Activated naive CD4-positive, alpha-beta T cell treated with anti-CD3 and anti-CD28 coated beads, Interleukin-2, amount 50 U/mL, for 24 hours (primary cell): Measurements from ENCODE around the gene FGD5.

Experiments
- H3K27ac Mint-ChIP-seq: one replicate; pipeline ENCODE4 v1.8.0; 2021; ENCODE audit warnings: mild to moderate bottlenecking, mixed read lengths
- H3K27me3 Mint-ChIP-seq: one replicate; pipeline ENCODE4 v1.8.0; 2021; ENCODE audit warnings: mixed read lengths
- H3K36me3 Mint-ChIP-seq: one replicate; pipeline ENCODE4 v1.8.0; 2021; ENCODE audit warnings: mixed read lengths
- H3K4me1 Mint-ChIP-seq: one replicate; pipeline ENCODE4 v1.8.0; 2021; ENCODE audit warnings: mixed read lengths
- H3K4me3 Mint-ChIP-seq: one replicate; pipeline ENCODE4 v1.8.0; 2021; ENCODE audit warnings: mild to moderate bottlenecking, mixed read lengths
- H3K9me3 Mint-ChIP-seq: one replicate; pipeline ENCODE4 v1.8.0; 2021; ENCODE audit warnings: mixed read lengths

The FGD5 gene

DNA sequence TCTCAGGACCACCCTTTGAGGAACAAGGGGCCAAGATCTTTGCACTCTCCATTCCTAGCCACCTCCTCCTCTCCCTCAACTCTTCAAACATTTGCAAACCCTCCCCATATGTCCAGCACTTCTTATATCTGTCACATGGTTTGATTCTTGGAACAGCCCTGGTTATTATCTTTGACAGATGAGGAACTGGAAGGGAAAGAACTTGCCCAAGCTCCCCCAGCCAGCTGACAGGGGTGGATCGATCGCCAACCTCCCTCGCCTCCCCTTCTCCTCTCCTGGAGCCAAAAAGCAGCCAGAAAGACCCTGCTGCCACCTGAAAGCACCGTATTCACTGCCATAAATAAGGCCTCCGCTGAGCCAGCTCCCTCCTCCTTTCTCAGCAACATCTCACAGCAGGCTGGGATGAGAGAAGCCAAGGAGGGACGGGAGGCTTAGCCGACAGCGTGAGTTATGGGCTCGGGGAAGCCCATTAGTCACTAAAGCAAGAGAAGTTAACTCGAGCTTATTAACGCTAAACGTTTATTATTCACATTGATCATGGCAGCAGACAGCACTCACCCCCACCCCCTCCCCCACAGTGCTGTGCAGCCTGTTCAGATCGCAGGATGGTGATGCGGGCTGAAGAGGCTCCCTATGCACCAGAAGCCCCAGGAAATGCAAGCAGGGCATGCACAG, 22.2 kb upstream of the FGD5 start:
- H3K9me3 Mint-ChIP-seq, result peaks cover 5% of the 10 kb centered on the region
- no peak overlapping the region for H3K27ac Mint-ChIP-seq
- H3K4me1 Mint-ChIP-seq, result no peaks in the 10 kb centered on the region
- H3K4me3 Mint-ChIP-seq, result no peak overlapping the region
- H3K36me3 Mint-ChIP-seq, result no peaks in the 10 kb centered on the region
- H3K27me3 Mint-ChIP-seq, result no peaks in the 10 kb centered on the region

GRCh38 chr3:14797731-14798130, 21.0 kb upstream of the FGD5 start:
- peaks cover 5% of the 10 kb centered on the region for H3K9me3 Mint-ChIP-seq
- no peak overlapping the region for H3K4me3 Mint-ChIP-seq
- no peaks in the 10 kb centered on the region for H3K4me1 Mint-ChIP-seq
- H3K36me3 Mint-ChIP-seq, result no peaks in the 10 kb centered on the region
- H3K27ac Mint-ChIP-seq, result no peak overlapping the region
- H3K27me3 Mint-ChIP-seq, result no peaks in the 10 kb centered on the region

DNA sequence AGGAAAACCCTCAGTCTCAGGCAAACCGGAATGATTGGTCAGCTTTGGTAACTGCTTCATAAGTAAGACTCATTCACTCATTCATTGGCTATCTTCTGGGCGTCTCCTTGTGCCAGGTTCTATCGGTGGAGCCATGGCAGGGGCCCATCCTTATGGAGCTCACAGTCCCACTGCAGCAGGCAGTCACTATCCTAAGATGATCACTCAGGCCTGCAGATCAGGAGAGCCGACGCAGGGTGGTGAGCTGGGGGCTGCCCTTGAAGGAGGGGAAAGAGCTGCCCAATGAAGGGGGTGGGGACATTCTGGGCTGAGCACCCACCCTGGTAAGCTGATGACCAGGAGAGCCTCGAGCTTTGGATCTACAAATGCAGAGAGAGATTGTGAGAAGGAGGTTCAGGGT, 20.5 kb upstream of the FGD5 start:
- peaks cover 5% of the 10 kb centered on the region for H3K9me3 Mint-ChIP-seq
- no peak overlapping the region for H3K4me3 Mint-ChIP-seq
- no peaks in the 10 kb centered on the region for H3K36me3 Mint-ChIP-seq
- peaks cover 3% of the 10 kb centered on the region for H3K4me1 Mint-ChIP-seq
- H3K27me3 Mint-ChIP-seq, result no peaks in the 10 kb centered on the region
- no peak overlapping the region for H3K27ac Mint-ChIP-seq

DNA sequence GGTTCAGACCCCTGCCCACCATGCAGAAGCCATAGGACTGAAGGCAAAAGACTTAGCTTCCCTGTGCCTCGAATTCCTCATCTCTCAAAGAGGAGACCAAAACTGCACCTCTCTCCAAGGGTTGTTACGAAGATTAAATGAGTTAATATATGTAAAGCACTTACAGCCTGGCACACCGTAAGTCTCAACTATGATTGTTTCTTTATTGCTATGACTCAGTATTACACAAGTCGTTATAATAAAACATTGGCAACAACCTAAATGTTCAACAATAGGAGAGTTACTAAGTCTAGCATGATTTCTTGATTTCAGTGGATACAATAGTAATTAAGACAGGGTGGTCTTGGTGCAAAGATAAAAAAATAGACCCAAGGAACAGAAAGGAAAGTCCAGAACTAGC, 19.6 kb upstream of the FGD5 start:
- no peak overlapping the region for H3K4me3 Mint-ChIP-seq
- H3K27me3 Mint-ChIP-seq, result no peaks in the 10 kb centered on the region
- peaks cover 5% of the 10 kb centered on the region for H3K9me3 Mint-ChIP-seq
- no peaks in the 10 kb centered on the region for H3K36me3 Mint-ChIP-seq
- H3K27ac Mint-ChIP-seq, result no peak overlapping the region
- peaks cover 10% of the 10 kb centered on the region for H3K4me1 Mint-ChIP-seq

- no peaks in the 10 kb centered on the region for H3K36me3 Mint-ChIP-seq
- no peak overlapping the region for H3K27ac Mint-ChIP-seq
- peaks cover 17% of the 10 kb centered on the region for H3K4me1 Mint-ChIP-seq
- peaks cover 5% of the 10 kb centered on the region for H3K9me3 Mint-ChIP-seq
- H3K27me3 Mint-ChIP-seq, result peaks cover 3% of the 10 kb centered on the region
- H3K4me3 Mint-ChIP-seq, result no peak overlapping the region
These were observed 17.7 kb upstream of the FGD5 start for GRCh38 chr3:14801031-14801430.

GRCh38 chr3:14801668-14802380, 16.9 kb upstream of the FGD5 start:
- Mint-ChIP-seq H3K4me3 (no peak overlapping the region), H3K4me1 (peaks cover 17% of the 10 kb centered on the region), H3K27me3 (peaks cover 3% of the 10 kb centered on the region), H3K36me3 (no peaks in the 10 kb centered on the region), H3K9me3 (peaks cover 5% of the 10 kb centered on the region), H3K27ac (no peak overlapping the region)

- Mint-ChIP-seq H3K27me3 (peaks cover 3% of the 10 kb centered on the region), H3K9me3 (peaks cover 5% of the 10 kb centered on the region), H3K27ac (no peak overlapping the region), H3K4me1 (peaks cover 17% of the 10 kb centered on the region), H3K36me3 (no peaks in the 10 kb centered on the region), H3K4me3 (no peak overlapping the region)
These were observed 16.4 kb upstream of the FGD5 start for GRCh38 chr3:14802381-14802731.

- Mint-ChIP-seq H3K27ac (no peak overlapping the region), H3K4me1 (peaks cover 17% of the 10 kb centered on the region), H3K4me3 (no peak overlapping the region), H3K27me3 (peaks cover 3% of the 10 kb centered on the region), H3K9me3 (peaks cover 5% of the 10 kb centered on the region), H3K36me3 (no peaks in the 10 kb centered on the region)
These were observed 15.4 kb upstream of the FGD5 start for GRCh38 chr3:14803101-14803980.

- Mint-ChIP-seq H3K4me3 (no peak overlapping the region), H3K27ac (no peak overlapping the region), H3K27me3 (peaks cover 10% of the 10 kb centered on the region), H3K36me3 (no peaks in the 10 kb centered on the region), H3K9me3 (peaks cover 4% of the 10 kb centered on the region), H3K4me1 (peaks cover 17% of the 10 kb centered on the region)
These were observed 14.6 kb upstream of the FGD5 start for GRCh38 chr3:14803981-14804834.

DNA sequence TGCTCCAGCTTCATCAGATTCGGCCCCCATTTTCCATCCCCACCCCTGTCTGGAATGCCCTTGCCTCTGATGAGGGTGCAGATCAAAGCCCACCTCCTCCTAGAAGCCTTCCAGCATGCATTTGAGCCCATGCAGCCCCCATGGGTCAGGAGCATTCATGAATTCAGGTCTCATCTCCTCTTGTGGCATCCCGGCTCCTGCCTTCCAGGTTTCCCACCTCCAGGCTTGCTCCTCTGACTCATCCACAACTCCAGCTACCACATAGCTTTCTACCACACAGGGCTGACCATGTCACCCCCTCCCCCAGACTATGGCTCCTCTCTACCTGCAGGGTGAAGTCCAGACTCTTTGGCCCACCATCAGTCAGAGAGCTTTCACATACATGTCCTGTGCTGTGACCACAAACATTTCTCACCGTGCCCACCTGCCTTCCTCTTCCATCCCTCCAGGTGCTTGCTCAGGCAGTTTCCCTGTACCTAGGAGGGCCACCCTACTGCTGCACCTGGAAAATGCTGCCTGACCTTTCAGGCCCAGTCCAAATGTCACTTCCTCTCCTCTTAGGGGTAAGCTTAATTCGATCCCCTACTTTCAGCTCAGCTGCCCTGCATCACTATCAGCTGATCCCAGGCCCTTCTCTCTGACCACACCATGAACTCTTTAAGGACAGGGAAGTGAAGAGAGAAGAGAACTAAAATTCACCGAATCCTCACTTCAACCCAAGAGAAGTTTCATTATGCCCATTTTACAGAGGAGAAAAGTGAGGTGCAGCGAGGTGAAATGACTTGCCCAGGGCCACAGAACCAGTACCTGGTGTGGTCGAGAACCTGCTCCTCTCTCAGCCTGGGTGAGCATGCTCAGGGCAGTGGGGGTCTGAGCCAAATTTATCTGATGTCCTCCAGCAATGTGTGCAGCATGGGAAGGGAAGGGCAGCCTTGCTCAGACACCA, 13.7 kb upstream of the FGD5 start:
- Mint-ChIP-seq H3K27me3 (peaks cover 14% of the 10 kb centered on the region), H3K9me3 (no peaks in the 10 kb centered on the region), H3K36me3 (no peaks in the 10 kb centered on the region), H3K27ac (peak overlapping the region; percentile 47), H3K4me3 (no peak overlapping the region), H3K4me1 (peaks cover 17% of the 10 kb centered on the region)

DNA sequence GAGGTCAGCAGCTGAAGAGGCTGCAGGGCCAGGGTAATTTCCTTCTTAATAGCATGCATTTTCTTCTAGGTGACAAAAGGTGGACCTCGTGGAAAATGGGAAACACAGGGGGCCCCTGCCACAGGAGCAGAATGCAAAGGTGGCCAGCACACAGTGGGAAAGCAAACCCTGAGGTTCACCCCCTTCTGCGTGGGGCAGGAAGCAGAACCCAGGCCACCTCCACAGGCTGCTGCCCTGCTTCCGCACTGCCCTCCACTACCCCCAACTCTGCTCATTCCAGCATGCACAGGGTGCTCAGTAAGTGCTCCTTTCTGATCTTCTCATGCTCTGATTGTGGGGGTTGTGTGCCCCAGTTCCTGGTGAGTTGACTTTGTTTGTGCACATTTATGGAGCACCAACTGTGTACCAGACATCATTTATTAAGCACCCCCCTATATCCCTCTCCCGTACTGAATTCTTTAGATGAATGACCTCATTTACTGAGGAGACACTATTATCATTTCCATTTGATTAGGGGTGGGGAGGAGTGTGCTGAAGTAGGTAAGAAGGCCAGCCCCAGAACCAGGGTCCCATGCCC, 12.7 kb upstream of the FGD5 start:
- Mint-ChIP-seq H3K27me3 (peaks cover 15% of the 10 kb centered on the region), H3K36me3 (no peaks in the 10 kb centered on the region), H3K4me1 (peaks cover 18% of the 10 kb centered on the region), H3K9me3 (no peaks in the 10 kb centered on the region), H3K4me3 (no peak overlapping the region), H3K27ac (no peak overlapping the region)

GRCh38 chr3:14806641-14807263, 12.0 kb upstream of the FGD5 start:
- H3K27me3 Mint-ChIP-seq, result peaks cover 19% of the 10 kb centered on the region
- no peak overlapping the region for H3K4me3 Mint-ChIP-seq
- peaks cover 23% of the 10 kb centered on the region for H3K4me1 Mint-ChIP-seq
- H3K27ac Mint-ChIP-seq, result no peak overlapping the region
- no peaks in the 10 kb centered on the region for H3K9me3 Mint-ChIP-seq
- no peaks in the 10 kb centered on the region for H3K36me3 Mint-ChIP-seq

DNA sequence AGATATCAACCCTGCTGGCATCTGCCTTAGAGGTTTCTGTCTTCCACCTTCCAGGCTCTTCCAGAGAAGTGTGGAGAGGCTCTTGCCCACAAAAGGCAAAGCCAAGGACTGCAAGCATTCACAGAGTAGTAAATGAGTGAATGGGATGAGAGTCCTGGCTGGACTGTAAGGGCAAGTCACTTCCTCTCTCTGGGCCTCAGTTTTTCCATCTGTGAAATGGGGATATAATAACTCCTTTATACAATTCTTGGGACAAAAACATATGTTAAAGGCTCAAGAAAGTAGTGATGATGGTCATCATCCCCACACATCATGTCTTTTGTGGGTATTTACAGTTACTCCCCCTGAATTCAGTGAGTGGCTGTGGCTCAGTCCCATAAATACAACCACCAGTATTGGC, 10.7 kb upstream of the FGD5 start:
- Mint-ChIP-seq H3K4me3 (no peak overlapping the region), H3K27ac (no peak overlapping the region), H3K27me3 (peaks cover 30% of the 10 kb centered on the region), H3K4me1 (peaks cover 22% of the 10 kb centered on the region), H3K36me3 (no peaks in the 10 kb centered on the region), H3K9me3 (no peaks in the 10 kb centered on the region)
